Lung microvascular endothelial cell (primary cell): ENCODE results near the gene MTHFD2. TPM values are rescaled to one million over a fixed set of nuclear protein-coding genes. Genes with fewer than 3 reads are reported as not detected.

Experiments
- DNase-seq, 2 donors: peaks; one replicate each; pipeline versions ENCODE4 v3.0.0 to v3.0.0-alpha.2; 2010; ENCODE audit warnings: low read depth in 2 of 2
- total RNA-seq: library from RNA; depleted of rRNA; stranded (reverse); fragments of >200 nt; gene quantifications from 2 replicates; pipeline ENCODE4 v1.2.1, GENCODE V29; 2014

The MTHFD2 gene
- total RNA-seq, 1 donor from 2014 or later, result 84.5 TPM

DNA sequence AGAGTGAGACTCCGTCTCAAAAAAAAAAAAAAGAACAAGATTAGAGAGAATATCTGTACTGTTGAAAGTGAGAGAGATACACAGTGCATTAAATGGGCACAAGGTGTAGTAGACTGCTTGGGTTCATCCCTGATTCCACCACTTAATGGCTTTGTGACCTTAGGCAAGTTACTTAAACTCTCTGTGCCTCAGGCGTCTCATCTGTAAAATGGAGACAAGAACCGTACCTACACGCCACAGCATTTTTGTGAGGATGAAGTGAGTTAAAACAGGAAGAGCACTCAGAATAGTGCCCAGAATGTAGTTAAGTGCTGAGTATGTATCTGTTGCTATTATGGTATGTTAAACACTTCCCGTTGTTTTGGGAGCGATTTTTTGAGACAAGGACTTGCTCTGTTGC lies 64.3 kb downstream of the MTHFD2 start:
- no peak for DNase-seq

- no peak for DNase-seq
Observed at GRCh38 chr2:74264281-74264680, 65.9 kb downstream of the MTHFD2 start.

DNA sequence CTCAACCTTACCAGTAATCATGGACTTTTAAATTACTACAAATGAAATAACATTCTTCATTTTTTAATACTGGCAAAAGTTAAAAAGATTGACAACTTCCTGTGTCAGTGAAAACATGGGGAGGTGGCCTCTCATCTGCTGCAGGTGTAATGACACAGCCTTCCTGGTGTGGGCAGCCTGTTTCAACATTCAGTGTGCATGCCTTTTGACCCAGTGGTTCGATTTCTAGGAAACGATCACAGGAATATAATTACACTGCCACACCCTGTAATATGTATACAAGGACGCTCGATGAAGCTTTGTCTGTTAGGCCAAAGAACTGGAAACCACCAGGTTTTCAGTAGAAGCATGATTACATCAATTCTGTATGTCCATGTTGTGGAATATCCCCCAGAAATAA lies 68.7 kb downstream of the MTHFD2 start:
- DNase-seq, result peak in 1 of 2 donors; percentile 61

Other genes starting within 250 kb of the MTHFD2 start
- gene TET3, start 213.7 kb upstream of the MTHFD2 start, total RNA-seq, result 3.1 and 4.0 TPM in 2 replicates
- 15.1 and 16.1 TPM in 2 replicates for gene BOLA3, start 50.7 kb upstream of the MTHFD2 start, total RNA-seq
- 73.0 and 84.3 TPM in 2 replicates for gene MOB1A, start 19.7 kb upstream of the MTHFD2 start, total RNA-seq
- under 0.01 and 0.20 TPM in 2 replicates for gene SLC4A5, start 144.8 kb downstream of the MTHFD2 start, total RNA-seq
- 95.2 and 117 TPM in 2 replicates for gene DCTN1, start 181.7 kb downstream of the MTHFD2 start, total RNA-seq
- under 0.01 TPM in 1 of 2 replicates, not detected in the other for gene C2orf81, start 223.0 kb downstream of the MTHFD2 start, total RNA-seq
- 24.0 and 32.3 TPM in 2 replicates for gene WDR54, start 223.1 kb downstream of the MTHFD2 start, total RNA-seq
- 11.8 and 28.4 TPM in 2 replicates for gene RTKN, start 243.3 kb downstream of the MTHFD2 start, total RNA-seq